Stomach (tissue), 4 donors: ENCODE results near the gene KIF3C.

Source experiments
- CTCF ChIP-seq, 7 experiments: fragments of 450-650 bp in 4 of 7; fragments of 200-600 bp in 3 of 7; sonication (generic) in 3 of 7; IDR thresholded peaks; one replicate each; pipeline ENCODE4 v1.5.1; 2016 to 2019; ENCODE audit warnings: antibody characterized with exemption in 7 of 7, control low read depth in 2 of 7, mild to moderate bottlenecking in 1 of 7
- POLR2A ChIP-seq, 4 donors: fragments of 450-650 bp; IDR thresholded peaks; one replicate each; pipeline ENCODE4 v1.6.1; 2016; ENCODE audit warnings: antibody characterized with exemption in 4 of 4, control low read depth in 2 of 4, mild to moderate bottlenecking in 1 of 4, moderate library complexity in 1 of 4

DNA sequence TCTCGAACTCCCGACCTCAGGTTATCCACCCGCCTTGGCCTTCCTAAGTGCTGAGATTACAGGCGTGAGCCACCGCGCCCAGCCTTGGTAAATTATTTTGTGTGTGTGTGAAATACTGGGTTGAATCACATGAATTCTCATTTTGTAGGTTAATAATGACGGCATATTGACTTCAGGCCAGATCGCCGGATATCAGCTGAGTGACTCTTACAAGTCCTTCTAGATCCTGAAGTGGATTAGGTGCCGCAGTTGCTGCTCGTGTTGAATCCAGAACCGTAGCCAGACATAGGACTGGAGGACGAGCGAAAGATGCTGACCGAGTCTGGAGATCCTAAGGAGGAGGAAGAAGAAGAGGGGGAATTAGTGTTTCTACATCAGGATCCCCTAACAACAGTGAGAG is 12.2 kb upstream of the KIF3C start:
- TF ChIP-seq POLR2A (IDR thresholded peaks at IDR 0.05) (no peak), CTCF (IDR thresholded peaks at IDR 0.05) (no peak)
